MCF 10A (cell line): Measurements from ENCODE around the gene GIMD1. TPM values are rescaled to one million over a fixed set of nuclear protein-coding genes. Genes with fewer than 3 reads are reported as not detected.
A peak's percentile ranks its signal among the peaks of the same experiment; 100 is the strongest.

Experiments used
- BruUV-seq: library from RNA; stranded (reverse); fragments of 400-500 nt; replicated peaks from 2 replicates; lab custom pipeline; 2021; lab: Mats Ljungman, UMichigan
- CTCF ChIA-PET: fragments of 300-600 bp; sonication (Branson Sonifier 250); formaldehyde crosslinking; extraction: SDS; loops from one replicate; lab custom pipeline; 2021; ENCODE audit warnings: antibody characterized with exemption, inconsistent platforms; lab: Yijun Ruan, JAX
- POLR2A ChIA-PET: fragments of 300-600, 350-650 bp; sonication (Branson Sonifier 250); formaldehyde crosslinking; extraction: SDS; loops from one replicate; lab custom pipeline; 2020; ENCODE audit warnings: antibody characterized with exemption, inconsistent platforms; lab: Yijun Ruan, JAX
- DNase-seq: peaks from one replicate; pipeline ENCODE4 v3.0.0-alpha.2; 2018; ENCODE audit not compliant: unreplicated experiment
- H3K27ac Mint-ChIP-seq: one replicate; pipeline ENCODE4 v1.8.0; 2022; ENCODE audit warnings: mild to moderate bottlenecking, low read depth, mixed read lengths; ENCODE audit not compliant: unreplicated experiment
- H3K27me3 Mint-ChIP-seq: one replicate; pipeline ENCODE4 v1.8.0; 2022; ENCODE audit warnings: mixed read lengths; ENCODE audit not compliant: insufficient read depth, unreplicated experiment
- H3K36me3 Mint-ChIP-seq: one replicate; pipeline ENCODE4 v1.8.0; 2022; ENCODE audit warnings: mild to moderate bottlenecking, moderate library complexity, mixed read lengths; ENCODE audit not compliant: insufficient read depth, unreplicated experiment
- H3K4me1 Mint-ChIP-seq: one replicate; pipeline ENCODE4 v1.8.0; 2022; ENCODE audit warnings: mixed read lengths; ENCODE audit not compliant: insufficient read depth, unreplicated experiment
- H3K4me3 Mint-ChIP-seq: one replicate; pipeline ENCODE4 v1.8.0; 2022; ENCODE audit warnings: mild to moderate bottlenecking, moderate library complexity, mixed read lengths; ENCODE audit not compliant: unreplicated experiment
- H3K9me3 Mint-ChIP-seq: one replicate; pipeline ENCODE4 v1.8.0; 2022; ENCODE audit warnings: mixed read lengths; ENCODE audit not compliant: unreplicated experiment
- intact Hi-C: fragments of 100-400 bp; cut with micrococcal nuclease; formaldehyde crosslinking; loops from 2 replicates; pipeline ENCODE4 v1.14.1; 2022
- total RNA-seq: library from RNA; stranded (reverse); gene quantifications from 2 replicates; pipeline ENCODE4 v1.2.3, GENCODE V29; 2022
- TF ChIP-seq, protein P1 (sequence below): fragments of 200-600 bp; IDR thresholded peaks from one replicate; pipeline ENCODE4 v1.8.0; 2022; ENCODE audit warnings: antibody characterized with exemption, mild to moderate bottlenecking; ENCODE audit not compliant: unreplicated experiment

The GIMD1 gene
- total RNA-seq, 1 experiment from 2014 or later: not detected

DNA sequence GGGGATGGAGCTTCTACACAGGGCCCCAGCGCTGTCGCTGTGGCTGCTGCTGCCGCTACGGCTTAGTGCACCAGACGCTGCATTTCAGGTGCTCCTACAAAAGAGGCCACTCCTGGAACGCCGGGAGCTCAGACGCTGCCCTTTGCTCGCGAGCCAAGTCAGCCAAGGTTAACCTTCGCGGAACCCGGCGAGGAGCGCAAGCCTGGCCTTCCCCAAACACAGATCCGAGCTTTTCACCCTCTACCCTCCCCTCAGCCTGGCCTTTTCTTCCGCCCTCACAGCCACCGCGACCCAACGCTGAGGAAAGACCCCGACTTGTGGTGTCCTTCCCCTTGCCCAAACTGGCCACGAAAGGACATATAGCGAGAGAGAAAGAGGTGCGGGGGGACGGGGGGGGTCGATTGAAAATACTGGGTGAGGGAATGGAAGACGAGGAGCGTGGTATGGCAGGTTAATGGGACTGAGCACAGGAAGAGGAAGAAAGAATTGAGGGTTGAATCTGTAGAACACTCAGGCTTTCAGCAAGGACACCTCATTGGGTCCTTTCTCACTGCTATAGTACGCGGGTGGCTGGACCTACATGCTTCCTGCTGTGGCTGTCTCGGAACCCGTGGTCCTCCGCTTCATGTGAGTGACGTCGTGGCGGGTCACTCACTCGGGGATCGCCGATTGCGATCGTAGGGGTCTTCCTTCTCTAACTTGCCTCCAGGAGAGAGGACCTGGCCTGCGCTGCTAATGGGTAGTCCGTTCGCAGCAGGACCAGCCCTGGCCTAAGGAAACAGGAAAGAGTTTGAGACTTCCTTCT lies 52.4 kb downstream of the GIMD1 start, which contains the start of the genes AIMP1 and TBCK:
Gene AIMP1 (plus strand): TSS at position 583 of the 805 bp plus-strand sequence. CDS start 8,460 bp downstream, outside the sequence.
Gene TBCK (minus strand): TSS at position 242 of the 805 bp plus-strand sequence. CDS start 7,249 bp downstream, outside the sequence.
- TF ChIP-seq, protein P1, sequence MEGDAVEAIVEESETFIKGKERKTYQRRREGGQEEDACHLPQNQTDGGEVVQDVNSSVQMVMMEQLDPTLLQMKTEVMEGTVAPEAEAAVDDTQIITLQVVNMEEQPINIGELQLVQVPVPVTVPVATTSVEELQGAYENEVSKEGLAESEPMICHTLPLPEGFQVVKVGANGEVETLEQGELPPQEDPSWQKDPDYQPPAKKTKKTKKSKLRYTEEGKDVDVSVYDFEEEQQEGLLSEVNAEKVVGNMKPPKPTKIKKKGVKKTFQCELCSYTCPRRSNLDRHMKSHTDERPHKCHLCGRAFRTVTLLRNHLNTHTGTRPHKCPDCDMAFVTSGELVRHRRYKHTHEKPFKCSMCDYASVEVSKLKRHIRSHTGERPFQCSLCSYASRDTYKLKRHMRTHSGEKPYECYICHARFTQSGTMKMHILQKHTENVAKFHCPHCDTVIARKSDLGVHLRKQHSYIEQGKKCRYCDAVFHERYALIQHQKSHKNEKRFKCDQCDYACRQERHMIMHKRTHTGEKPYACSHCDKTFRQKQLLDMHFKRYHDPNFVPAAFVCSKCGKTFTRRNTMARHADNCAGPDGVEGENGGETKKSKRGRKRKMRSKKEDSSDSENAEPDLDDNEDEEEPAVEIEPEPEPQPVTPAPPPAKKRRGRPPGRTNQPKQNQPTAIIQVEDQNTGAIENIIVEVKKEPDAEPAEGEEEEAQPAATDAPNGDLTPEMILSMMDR: no peak
- no TSS peak for BruUV-seq
- ChIA-PET POLR2A (interaction anchor here (0.6 to 2.7 kb wide), 26 partner anchors 9 to 1498 kb away, joined by 3 to 13 read pairs (median 3); partner anchors contain the start of gene PAPSS1), CTCF (interaction anchor here (0.6 kb wide), 1 partner anchor 236 kb away, joined by 4 read pairs; no protein-coding TSS in a partner anchor)
- intact Hi-C loops: loop anchor here (2.0 kb wide), 1 partner anchor 49 kb away; no protein-coding TSS in a partner anchor
- Mint-ChIP-seq H3K27ac (no peak within 1 kb of the TSS), H3K36me3 (peaks cover 14% of the 10 kb centered on the region), H3K27me3 (no peaks in the 10 kb centered on the region), H3K4me3 (no peak within 1 kb of the TSS), H3K4me1 (peaks cover 25% of the 10 kb centered on the region), H3K9me3 (no peaks in the 10 kb centered on the region)
- peak; percentile 91 for DNase-seq

DNA sequence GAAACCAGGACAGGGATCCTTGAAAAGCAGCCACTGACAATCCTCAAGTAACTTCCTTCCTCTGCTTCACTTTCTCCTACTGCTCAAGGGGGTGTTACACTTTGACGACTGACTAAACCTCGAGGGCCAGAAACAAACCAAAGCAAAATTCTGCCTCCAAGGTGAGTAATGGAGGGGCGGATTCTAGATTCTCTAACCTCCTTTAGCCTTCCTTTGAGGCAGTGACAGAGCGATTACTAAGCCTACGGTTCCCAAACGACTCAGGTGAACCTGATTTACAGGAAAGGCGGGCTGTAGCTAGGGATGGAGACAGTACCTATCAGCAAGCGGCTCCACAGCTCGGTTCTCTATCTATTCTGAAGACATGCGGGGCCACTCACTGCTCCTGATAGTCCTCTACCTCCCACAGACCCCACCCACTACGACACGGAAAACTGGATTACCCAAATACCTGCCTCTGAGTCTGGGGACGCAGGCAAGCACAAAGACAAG lies 53.1 kb downstream of the GIMD1 start:
- ChIA-PET CTCF (interaction anchor here (0.5 to 0.6 kb wide), 3 partner anchors 13 to 626 kb away, joined by 3 to 4 read pairs (median 4); no protein-coding TSS in a partner anchor), POLR2A (interaction anchor here (0.6 to 2.7 kb wide), 26 partner anchors 9 to 1820 kb away, joined by 3 to 13 read pairs (median 3); no protein-coding TSS in a partner anchor)
- H3K27ac Mint-ChIP-seq: no peak overlapping the region
- TF ChIP-seq, protein P1: no peak
- peak; percentile 54 for DNase-seq
- H3K9me3 Mint-ChIP-seq: no peaks in the 10 kb centered on the region
- BruUV-seq: TSS peak; percentile 82
- H3K27me3 Mint-ChIP-seq: no peaks in the 10 kb centered on the region
- H3K4me3 Mint-ChIP-seq: no peak overlapping the region
- intact Hi-C loops: loop anchor here (2.0 kb wide), 1 partner anchor 49 kb away; no protein-coding TSS in a partner anchor
- H3K4me1 Mint-ChIP-seq: peaks cover 25% of the 10 kb centered on the region
- H3K36me3 Mint-ChIP-seq: peaks cover 7% of the 10 kb centered on the region

DNA sequence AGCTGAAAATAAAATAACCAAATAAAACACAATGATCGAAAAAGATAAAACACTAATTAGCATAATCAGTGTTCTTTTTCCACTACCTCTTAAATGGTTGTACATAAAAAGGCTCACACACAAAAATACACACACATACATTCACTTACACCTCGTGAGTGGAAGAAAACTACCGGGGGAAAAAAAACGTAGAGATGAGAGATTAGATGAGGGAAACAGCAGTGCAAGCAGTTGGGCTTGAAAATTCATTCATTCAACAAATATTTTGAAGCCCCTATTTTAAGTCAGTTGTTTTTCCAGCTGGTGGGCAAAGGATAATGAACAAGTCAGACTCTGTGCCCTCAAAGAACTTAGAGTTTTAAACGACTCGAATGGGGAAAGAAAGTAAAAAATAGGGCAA lies 53.6 kb downstream of the GIMD1 start:
- intact Hi-C loops: loop anchor here (2.0 kb wide), 1 partner anchor 48 kb away; no protein-coding TSS in a partner anchor
- DNase-seq: no peak
- H3K27ac Mint-ChIP-seq: no peak overlapping the region
- H3K27me3 Mint-ChIP-seq: no peaks in the 10 kb centered on the region
- no peak overlapping the region for H3K4me3 Mint-ChIP-seq
- no TSS peak for BruUV-seq
- ChIA-PET POLR2A (interaction anchor here (0.6 to 2.7 kb wide), 10 partner anchors 8 to 1821 kb away, joined by 3 to 13 read pairs (median 4); no protein-coding TSS in a partner anchor), CTCF (interaction anchor here (0.5 to 0.6 kb wide), 2 partner anchors 13 to 625 kb away, joined by 3 to 4 read pairs; no protein-coding TSS in a partner anchor)
- H3K4me1 Mint-ChIP-seq: peaks cover 25% of the 10 kb centered on the region
- TF ChIP-seq, protein P1: no peak
- peaks cover 5% of the 10 kb centered on the region for H3K36me3 Mint-ChIP-seq
- H3K9me3 Mint-ChIP-seq: no peaks in the 10 kb centered on the region
